Measurements from ENCODE around the gene PML. TPM values are rescaled to one million over a fixed set of nuclear protein-coding genes. Genes with fewer than 3 reads are reported as not detected.

Gene PML
- polyA plus RNA-seq, 3 donors: 13.1 to 40.7 (median 20.6) TPM

GRCh38 chr15:73965094-73965757 lies 29.3 kb upstream of the PML start:
- Histone ChIP-seq H3K4me3 (replicated peaks in 1 of 3; ENCODE audit: low read depth in 2 of 3, low read length in 3 of 3) (peak overlapping the region in 1 of 3 experiments; percentile 58), H3K4me2 (replicated peaks; ENCODE audit: extremely low read depth, low read length, poor library complexity, severe bottlenecking) (peak overlapping the region; percentile 61), H4K20me1 (ENCODE audit: insufficient read depth, low read length) (no peaks in the 10 kb centered on the region), H3K27me3 (ENCODE audit: control insufficient read depth in 2 of 2, insufficient read depth in 2 of 2, low read length in 2 of 2) (no peaks in the 10 kb centered on the region), H3K27ac (ENCODE audit: low read depth in 1 of 2, low read length in 2 of 2) (no peak overlapping the region), H3K9ac (ENCODE audit: insufficient read depth, low read length, poor library complexity, severe bottlenecking) (no peak overlapping the region), H3K79me2 (ENCODE audit: insufficient read depth, low read length) (no peaks in the 10 kb centered on the region), H2AFZ (ENCODE audit: insufficient read depth, low read depth, low read length, poor library complexity, severe bottlenecking) (peak overlapping the region; percentile 77), H3K9me3 (replicated peaks in 1 of 2; ENCODE audit: control insufficient read depth in 1 of 2, insufficient read depth in 1 of 2, low read length in 2 of 2) (no peaks in the 10 kb centered on the region), H3K36me3 (replicated peaks in 1 of 2; ENCODE audit: control insufficient read depth in 1 of 2, insufficient read depth in 2 of 2, low read length in 2 of 2) (no peaks in the 10 kb centered on the region), H3K4me1 (ENCODE audit: control insufficient read depth in 1 of 2, insufficient read depth in 2 of 2, low read length in 2 of 2) (peaks cover 14 to 18% of the 10 kb centered on the region in 2 donors)
- 26% methylated on average over 10 of the region's 13 CpGs for WGBS (ENCODE audit: insufficient coverage)
- Mint-ChIP-seq H3K27me3 (ENCODE audit: low read depth in 3 of 3) (peaks cover 0 to 3% (median 3%) of the 10 kb centered on the region in 3 donors), H3K9me3 (no peaks in the 10 kb centered on the region), H3K4me3 (peak overlapping the region; percentile 74 to 83), H3K36me3 (no peaks in the 10 kb centered on the region), H3K4me1 (peaks cover 14% of the 10 kb centered on the region), H3K27ac (peak overlapping the region in 2 of 7 donors; percentile 45 to 63)
- TF ChIP-seq CTCF (IDR thresholded peaks at IDR 0.05): peak; percentile 66
- intact Hi-C loops (cut with micrococcal nuclease): no loop called here
- no peak for DNase-seq

GRCh38 chr15:73965758-73966113 lies 28.8 kb upstream of the PML start:
- H4K20me1 ChIP-seq (ENCODE audit: insufficient read depth, low read length): no peaks in the 10 kb centered on the region
- intact Hi-C loops (cut with micrococcal nuclease): no loop called here
- H3K27me3 ChIP-seq (ENCODE audit: control insufficient read depth in 2 of 2, insufficient read depth in 2 of 2, low read length in 2 of 2): no peaks in the 10 kb centered on the region
- H3K9me3 Mint-ChIP-seq: no peaks in the 10 kb centered on the region
- WGBS (ENCODE audit: insufficient coverage): 0% methylated on average over 1 of the region's 2 CpGs
- no peaks in the 10 kb centered on the region for H3K36me3 ChIP-seq (replicated peaks in 1 of 2; ENCODE audit: control insufficient read depth in 1 of 2, insufficient read depth in 2 of 2, low read length in 2 of 2)
- H3K4me1 ChIP-seq (ENCODE audit: control insufficient read depth in 1 of 2, insufficient read depth in 2 of 2, low read length in 2 of 2): peaks cover 14 to 18% of the 10 kb centered on the region in 2 donors
- H3K79me2 ChIP-seq (ENCODE audit: insufficient read depth, low read length): no peaks in the 10 kb centered on the region
- no peaks in the 10 kb centered on the region for H3K36me3 Mint-ChIP-seq
- H3K9ac ChIP-seq (ENCODE audit: insufficient read depth, low read length, poor library complexity, severe bottlenecking): no peak overlapping the region
- H3K27me3 Mint-ChIP-seq (ENCODE audit: low read depth in 3 of 3): peaks cover 0 to 3% (median 3%) of the 10 kb centered on the region in 3 donors
- peak overlapping the region; percentile 77 for H2AFZ ChIP-seq (ENCODE audit: insufficient read depth, low read depth, low read length, poor library complexity, severe bottlenecking)
- H3K4me3 Mint-ChIP-seq: peak overlapping the region; percentile 74 to 83
- peaks cover 14% of the 10 kb centered on the region for H3K4me1 Mint-ChIP-seq
- H3K27ac Mint-ChIP-seq: no peak overlapping the region
- TF ChIP-seq CTCF (IDR thresholded peaks at IDR 0.05): no peak
- DNase-seq: peak in 1 of 3 donors; percentile 29
- peak overlapping the region in 1 of 2 donors; percentile 23 for H3K27ac ChIP-seq (ENCODE audit: low read depth in 1 of 2, low read length in 2 of 2)
- no peaks in the 10 kb centered on the region for H3K9me3 ChIP-seq (replicated peaks in 1 of 2; ENCODE audit: control insufficient read depth in 1 of 2, insufficient read depth in 1 of 2, low read length in 2 of 2)
- peak overlapping the region in 1 of 3 experiments; percentile 58 for H3K4me3 ChIP-seq (replicated peaks in 1 of 3; ENCODE audit: low read depth in 2 of 3, low read length in 3 of 3)
- H3K4me2 ChIP-seq (replicated peaks; ENCODE audit: extremely low read depth, low read length, poor library complexity, severe bottlenecking): peak overlapping the region; percentile 61
